H1 (cell line): ENCODE results near the gene NPBWR2. TPM values are rescaled to one million over a fixed set of nuclear protein-coding genes. Genes with fewer than 3 reads are reported as not detected.

Source experiments
- CHD7 ChIP-seq: fragments of 300-600 bp; sonication (generic); IDR thresholded peaks from 2 replicates; pipeline ENCODE4 v1.7.1; 2012; ENCODE audit warnings: low read length, moderate library complexity, mild to moderate bottlenecking, inconsistent platforms; ENCODE audit not compliant: insufficient replicate concordance
- HDAC2 ChIP-seq, 2 experiments: fragments of 300-600 bp in 1 of 2; sonication (generic) in 1 of 2; IDR thresholded peaks; 2 replicates each; pipeline ENCODE4 v1.6.1; 2011 to 2012; ENCODE audit warnings: low read depth in 2 of 2, low read length in 2 of 2, mild to moderate bottlenecking in 2 of 2, moderate library complexity in 2 of 2, borderline replicate concordance in 1 of 2, inconsistent platforms in 1 of 2
- JUND ChIP-seq: IDR thresholded peaks from 2 replicates; pipeline ENCODE4 v1.6.1; 2011; ENCODE audit warnings: mild to moderate bottlenecking, improper control_type of control experiment, low read length
- MAFK ChIP-seq: IDR thresholded peaks from 2 replicates; pipeline ENCODE4 v1.6.1; 2012; ENCODE audit warnings: low read depth, mild to moderate bottlenecking, improper control_type of control experiment, low read length
- POLR2AphosphoS5 ChIP-seq: IDR thresholded peaks from 2 replicates; pipeline ENCODE4 v1.6.1; 2011; ENCODE audit warnings: low read depth, low read length
- RNF2 ChIP-seq: fragments of 200-900, 300-1000 bp; sonication (generic); IDR thresholded peaks from 2 replicates; pipeline ENCODE4 v1.7.1; 2016; ENCODE audit warnings: borderline replicate concordance, low read depth, mild to moderate bottlenecking, antibody characterized with exemption, low read length; ENCODE audit not compliant: poor library complexity, severe bottlenecking; ENCODE audit errors: missing control alignments
- SIN3A ChIP-seq, 2 experiments: IDR thresholded peaks in 1 of 2; conservative IDR thresholded peaks in 1 of 2; 2 replicates each; pipeline ENCODE4 v1.6.1; 2011 to 2012; ENCODE audit warnings: low read length in 2 of 2, improper control_type of control experiment in 1 of 2, low read depth in 1 of 2, mild to moderate bottlenecking in 1 of 2
- TCF12 ChIP-seq: IDR thresholded peaks from 2 replicates; pipeline ENCODE4 v1.6.1; 2011; ENCODE audit warnings: low read depth, mild to moderate bottlenecking, low read length
- polyA plus RNA-seq, 7 experiments: library from polyadenylated mRNA; depleted of rRNA in 3 of 7; stranded (reverse) in 5 of 7; unstranded in 2 of 7; fragments of >200 nt in 5 of 7; fragments of 200-250 nt in 2 of 7; gene quantifications; 1 replicate in 5 of 7; 2 replicates in 1 of 7; 4 replicates in 1 of 7; pipeline versions ENCODE4 v1.2.1 to v1.2.3, GENCODE V29; 2011 to 2013; ENCODE audit warnings: missing spikeins in 2 of 7, mixed read lengths in 2 of 7
- total RNA-seq: library from RNA; stranded (reverse); fragmentation: NEBNext Ultra II Directional; extraction: Animal tissue kit (Norgen Biotek cat#: 25700); gene quantifications from 2 replicates; pipeline ENCODE4 v1.2.1, GENCODE V29; 2021

The NPBWR2 gene
- total and polyA plus RNA-seq, 2 of the 8 experiments (the other 6 are each of a cell fraction or from before 2014, with no cell fraction given), result not detected

- TF ChIP-seq CHD7, result no peak
- no peak for TF ChIP-seq POLR2AphosphoS5
- TF ChIP-seq RNF2, result no peak
- 0 out of 2 replicates have a peak, but pooled peaks have one; percentile 54 for TF ChIP-seq TCF12
- no peak for TF ChIP-seq JUND
- TF ChIP-seq SIN3A (conservative IDR thresholded peaks at IDR 0.05 in 1 of 2, IDR thresholded peaks at IDR 0.05 in 1 of 2; ENCODE audit: low read depth in 1 of 2, low read length in 2 of 2), result 0 out of 4 replicates have a peak, but pooled peaks of 1 of the 2 experiments have one; percentile 45
- no peak for TF ChIP-seq HDAC2 (IDR thresholded peaks at IDR 0.05; ENCODE audit: borderline replicate concordance in 1 of 2, low read depth in 2 of 2, low read length in 2 of 2)
- no peak for TF ChIP-seq MAFK
These were observed 49.5 kb downstream of the NPBWR2 start (continued) for GRCh38 chr20:64057628-64058498.
